ENCODE results near the gene APIP.
"Not testable (repeated sequence)": the region's sequence is repeated elsewhere in the genome, so short reads cannot be mapped to it uniquely, and the experiment has no call there.

APIP gene

GRCh38 chr11:34899633-34900016, 16.6 kb downstream of the APIP start:
- Histone ChIP-seq H3K36me3 (ENCODE audit: insufficient read depth, low read depth, low read length) (peaks cover 7% of the 10 kb centered on the region; the same call in 1 of the 2 replicates), H3K27ac (ENCODE audit: low read length) (no peak overlapping the region), H3K9me3 (ENCODE audit: insufficient read depth, low read depth, low read length) (peaks cover 51% of the 10 kb centered on the region), H3K4me1 (ENCODE audit: insufficient read depth, low read length) (no peaks in the 10 kb centered on the region; the same call in 1 of the 2 replicates), H3K9ac (ENCODE audit: low read depth, low read length) (no peak overlapping the region), H3K27me3 (ENCODE audit: insufficient read depth, low read length) (no peaks in the 10 kb centered on the region), H3K4me3 (ENCODE audit: low read length) (no peak overlapping the region)

DNA sequence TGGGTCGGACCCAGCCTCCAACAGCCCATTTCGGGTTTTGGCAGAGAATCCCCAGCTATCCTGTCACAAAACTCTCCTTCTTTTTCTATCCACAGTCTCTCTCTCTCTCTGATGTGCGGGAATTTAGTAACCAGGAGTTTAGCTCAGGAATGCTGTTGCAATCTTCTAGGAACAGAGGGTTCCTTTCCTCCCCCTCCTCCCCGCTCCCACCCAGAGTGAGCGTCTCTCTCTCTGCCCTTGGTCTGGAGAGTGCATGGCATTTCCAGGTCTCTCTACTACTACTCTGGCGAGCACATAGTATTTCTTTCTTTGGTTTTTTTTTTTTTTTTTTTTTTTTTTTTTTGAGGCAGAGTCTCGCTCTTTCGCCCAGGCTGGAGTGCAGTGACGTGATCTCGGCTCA, 17.7 kb downstream of the APIP start:
- Histone ChIP-seq H3K9ac (ENCODE audit: low read depth, low read length) (no peak overlapping the region), H3K9me3 (ENCODE audit: insufficient read depth, low read depth, low read length) (peaks cover 51% of the 10 kb centered on the region), H3K4me1 (ENCODE audit: insufficient read depth, low read length) (no peaks in the 10 kb centered on the region; the same call in 1 of the 2 replicates), H3K27me3 (ENCODE audit: insufficient read depth, low read length) (no peaks in the 10 kb centered on the region), H3K36me3 (ENCODE audit: insufficient read depth, low read depth, low read length) (peaks cover 7% of the 10 kb centered on the region; the same call in 1 of the 2 replicates), H3K4me3 (ENCODE audit: low read length) (no peak overlapping the region), H3K27ac (ENCODE audit: low read length) (no peak overlapping the region)

DNA sequence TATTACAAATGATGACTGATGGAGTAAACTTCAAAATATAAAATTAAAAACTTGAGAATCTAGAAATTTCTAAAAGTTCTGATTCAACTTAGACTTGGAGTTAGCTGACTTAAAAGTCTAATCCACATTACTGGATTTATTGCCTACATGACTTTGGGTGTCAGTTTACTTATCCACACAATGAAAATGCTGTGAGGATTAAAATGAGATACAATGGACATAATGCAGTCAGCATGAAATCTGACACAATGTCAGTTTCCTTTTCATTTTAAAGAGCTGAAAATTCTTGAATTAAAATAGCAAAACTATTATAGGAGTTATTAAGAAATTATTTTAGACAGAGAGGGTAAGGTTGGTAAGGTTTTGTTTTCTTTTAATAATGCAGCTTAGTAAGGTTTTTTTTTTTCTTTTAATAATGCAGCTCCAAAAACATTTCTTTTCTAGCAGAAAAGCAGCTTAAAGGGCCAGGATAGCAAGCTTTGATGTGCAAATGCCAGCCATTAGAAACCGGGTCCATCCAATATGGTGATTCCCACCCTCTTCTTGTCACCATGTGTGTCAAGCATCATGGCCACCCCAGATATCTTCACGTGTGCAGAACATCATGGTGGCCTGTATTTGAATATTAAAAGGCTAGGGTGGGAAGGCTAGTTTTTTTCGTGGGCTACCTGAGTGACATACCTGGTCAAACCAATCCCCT, 18.9 kb downstream of the APIP start:
- Histone ChIP-seq H3K9me3 (ENCODE audit: insufficient read depth, low read depth, low read length) (peaks cover 45% of the 10 kb centered on the region), H3K36me3 (ENCODE audit: insufficient read depth, low read depth, low read length) (peaks cover 3% of the 10 kb centered on the region; the same call in 1 of the 2 replicates), H3K27ac (ENCODE audit: low read length) (no peak overlapping the region)

DNA sequence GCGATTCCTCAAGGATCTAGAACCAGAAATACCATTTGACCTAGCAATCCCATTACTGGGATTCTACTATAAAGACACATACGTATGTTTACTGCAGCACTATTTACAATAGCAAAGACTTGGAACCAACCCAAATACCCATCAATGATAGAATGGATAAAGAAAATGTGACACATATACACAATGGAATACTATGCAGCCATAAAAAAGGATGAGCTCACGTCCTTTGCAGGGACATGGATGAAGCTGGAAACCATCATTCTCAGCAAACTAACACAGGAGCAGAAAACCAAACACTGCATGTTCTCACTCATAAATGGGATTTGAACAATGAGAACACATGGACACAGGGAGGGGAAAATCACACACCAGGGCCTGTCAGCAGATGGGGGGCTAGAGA, 20.0 kb downstream of the APIP start:
- not testable (repeated sequence) for H3K27ac ChIP-seq (ENCODE audit: low read length); H3K36me3 ChIP-seq (ENCODE audit: insufficient read depth, low read depth, low read length); H3K4me3 ChIP-seq (ENCODE audit: low read length); H3K9ac ChIP-seq (ENCODE audit: low read depth, low read length); H3K27me3 ChIP-seq (ENCODE audit: insufficient read depth, low read length); H3K4me1 ChIP-seq (ENCODE audit: insufficient read depth, low read length)
- peaks cover 35% of the 10 kb centered on the region for H3K9me3 ChIP-seq (ENCODE audit: insufficient read depth, low read depth, low read length)

More for the DNA sequence above, 18.9 kb downstream of the APIP start:
- H3K27me3 ChIP-seq (ENCODE audit: insufficient read depth, low read length), result no peaks in the 10 kb centered on the region
- H3K9ac ChIP-seq (ENCODE audit: low read depth, low read length), result no peak overlapping the region
- no peaks in the 10 kb centered on the region for H3K4me1 ChIP-seq (ENCODE audit: insufficient read depth, low read length)
- H3K4me3 ChIP-seq (ENCODE audit: low read length), result no peak overlapping the region

- Histone ChIP-seq H3K9ac (ENCODE audit: low read depth, low read length) (no peak overlapping the region), H3K36me3 (ENCODE audit: insufficient read depth, low read depth, low read length) (peaks cover 6% of the 10 kb centered on the region), H3K4me1 (ENCODE audit: insufficient read depth, low read length) (no peaks in the 10 kb centered on the region), H3K4me3 (ENCODE audit: low read length) (no peak overlapping the region), H3K9me3 (ENCODE audit: insufficient read depth, low read depth, low read length) (peaks cover 10% of the 10 kb centered on the region), H3K27me3 (ENCODE audit: insufficient read depth, low read length) (no peaks in the 10 kb centered on the region), H3K27ac (ENCODE audit: low read length) (no peak overlapping the region)
These were observed 22.8 kb downstream of the APIP start for GRCh38 chr11:34893416-34893815.

GRCh38 chr11:34891611-34892010, 24.6 kb downstream of the APIP start:
- H3K9me3 ChIP-seq (ENCODE audit: insufficient read depth, low read depth, low read length), result no peaks in the 10 kb centered on the region; the same call in 1 of the 2 replicates
- no peak overlapping the region for H3K27ac ChIP-seq (ENCODE audit: low read length)
- H3K36me3 ChIP-seq (ENCODE audit: insufficient read depth, low read depth, low read length), result peaks cover 18% of the 10 kb centered on the region
- H3K9ac ChIP-seq (ENCODE audit: low read depth, low read length), result no peak overlapping the region
- H3K27me3 ChIP-seq (ENCODE audit: insufficient read depth, low read length), result no peaks in the 10 kb centered on the region
- no peak overlapping the region for H3K4me3 ChIP-seq (ENCODE audit: low read length)
- no peaks in the 10 kb centered on the region for H3K4me1 ChIP-seq (ENCODE audit: insufficient read depth, low read length)

GRCh38 chr11:34890812-34891211, 25.4 kb downstream of the APIP start:
- Histone ChIP-seq H3K36me3 (ENCODE audit: insufficient read depth, low read depth, low read length) (peaks cover 19% of the 10 kb centered on the region), H3K9ac (ENCODE audit: low read depth, low read length) (no peak overlapping the region), H3K27me3 (ENCODE audit: insufficient read depth, low read length) (no peaks in the 10 kb centered on the region), H3K4me3 (ENCODE audit: low read length) (no peak overlapping the region), H3K9me3 (ENCODE audit: insufficient read depth, low read depth, low read length) (no peaks in the 10 kb centered on the region), H3K27ac (ENCODE audit: low read length) (no peak overlapping the region), H3K4me1 (ENCODE audit: insufficient read depth, low read length) (no peaks in the 10 kb centered on the region)

GRCh38 chr11:34890089-34890488, 26.1 kb downstream of the APIP start:
- Histone ChIP-seq H3K27me3 (ENCODE audit: insufficient read depth, low read length) (no peaks in the 10 kb centered on the region), H3K4me1 (ENCODE audit: insufficient read depth, low read length) (no peaks in the 10 kb centered on the region), H3K9me3 (ENCODE audit: insufficient read depth, low read depth, low read length) (no peaks in the 10 kb centered on the region), H3K36me3 (ENCODE audit: insufficient read depth, low read depth, low read length) (peaks cover 19% of the 10 kb centered on the region), H3K27ac (ENCODE audit: low read length) (no peak overlapping the region), H3K4me3 (ENCODE audit: low read length) (no peak overlapping the region), H3K9ac (ENCODE audit: low read depth, low read length) (no peak overlapping the region)

GRCh38 chr11:34887260-34887659, 28.9 kb downstream of the APIP start:
- H3K4me3 ChIP-seq (ENCODE audit: low read length), result no peak overlapping the region
- no peaks in the 10 kb centered on the region for H3K9me3 ChIP-seq (ENCODE audit: insufficient read depth, low read depth, low read length)
- H3K4me1 ChIP-seq (ENCODE audit: insufficient read depth, low read length), result no peaks in the 10 kb centered on the region
- H3K27me3 ChIP-seq (ENCODE audit: insufficient read depth, low read length), result no peaks in the 10 kb centered on the region
- peaks cover 24% of the 10 kb centered on the region for H3K36me3 ChIP-seq (ENCODE audit: insufficient read depth, low read depth, low read length)
- no peak overlapping the region for H3K27ac ChIP-seq (ENCODE audit: low read length)
- no peak overlapping the region for H3K9ac ChIP-seq (ENCODE audit: low read depth, low read length)

- no peak overlapping the region for H3K4me3 ChIP-seq (ENCODE audit: low read length)
- H3K27me3 ChIP-seq (ENCODE audit: insufficient read depth, low read length), result no peaks in the 10 kb centered on the region
- no peak overlapping the region for H3K9ac ChIP-seq (ENCODE audit: low read depth, low read length)
- H3K9me3 ChIP-seq (ENCODE audit: insufficient read depth, low read depth, low read length), result no peaks in the 10 kb centered on the region
- H3K36me3 ChIP-seq (ENCODE audit: insufficient read depth, low read depth, low read length), result peaks cover 30% of the 10 kb centered on the region
- no peak overlapping the region for H3K27ac ChIP-seq (ENCODE audit: low read length)
- no peaks in the 10 kb centered on the region for H3K4me1 ChIP-seq (ENCODE audit: insufficient read depth, low read length)
These were observed 29.6 kb downstream of the APIP start for GRCh38 chr11:34886609-34887008.

GRCh38 chr11:34881900-34882299, 34.3 kb downstream of the APIP start:
- Histone ChIP-seq H3K4me3 (ENCODE audit: low read length) (no peak overlapping the region), H3K9me3 (ENCODE audit: insufficient read depth, low read depth, low read length) (no peaks in the 10 kb centered on the region), H3K36me3 (ENCODE audit: insufficient read depth, low read depth, low read length) (peaks cover 36% of the 10 kb centered on the region), H3K9ac (ENCODE audit: low read depth, low read length) (no peak overlapping the region), H3K27ac (ENCODE audit: low read length) (no peak overlapping the region), H3K27me3 (ENCODE audit: insufficient read depth, low read length) (no peaks in the 10 kb centered on the region), H3K4me1 (ENCODE audit: insufficient read depth, low read length) (no peaks in the 10 kb centered on the region)

DNA sequence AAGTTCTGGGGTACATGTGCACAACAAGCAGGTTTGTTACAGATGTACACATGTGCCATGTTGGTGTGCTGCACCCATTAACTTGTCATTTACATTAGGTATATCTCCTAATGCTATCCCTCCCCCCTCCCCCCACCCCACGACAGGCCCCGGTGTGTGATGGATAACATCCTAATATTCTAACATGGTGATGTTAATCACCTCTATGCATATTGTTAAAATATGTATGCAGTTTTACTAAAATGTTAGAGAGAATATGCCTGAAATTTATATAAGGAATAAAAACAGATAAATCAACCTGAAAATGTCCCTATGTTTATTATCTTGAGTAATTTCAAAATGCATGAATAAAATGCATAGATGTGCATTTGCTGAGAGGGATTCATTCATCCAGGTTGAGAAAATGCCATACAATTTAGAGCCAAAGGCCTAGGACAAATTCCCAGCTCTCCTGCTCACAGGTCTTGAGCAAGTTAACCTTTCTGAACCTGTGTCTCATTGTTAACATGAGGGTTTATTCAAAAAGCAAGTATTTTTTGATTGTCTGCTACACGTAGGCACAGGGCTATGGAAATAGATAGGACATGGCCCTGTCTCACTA, 38.7 kb downstream of the APIP start:
- Histone ChIP-seq H3K9ac (ENCODE audit: low read depth, low read length) (no peak overlapping the region), H3K36me3 (ENCODE audit: insufficient read depth, low read depth, low read length) (peaks cover 27% of the 10 kb centered on the region), H3K27me3 (ENCODE audit: insufficient read depth, low read length) (no peaks in the 10 kb centered on the region), H3K4me1 (ENCODE audit: insufficient read depth, low read length) (no peaks in the 10 kb centered on the region), H3K9me3 (ENCODE audit: insufficient read depth, low read depth, low read length) (no peaks in the 10 kb centered on the region), H3K4me3 (ENCODE audit: low read length) (no peak overlapping the region), H3K27ac (ENCODE audit: low read length) (no peak overlapping the region)
